ENCODE data around the gene SHANK3.

- TF ChIP-seq CTCF (IDR thresholded peaks at IDR 0.05; ENCODE audit: control extremely low read depth in 1 of 3, insufficient read depth in 1 of 3, low read depth in 1 of 3, low read length in 3 of 3) (no peak), TEAD4 (IDR thresholded peaks at IDR 0.05; ENCODE audit: low read depth, low read length) (no peak), RAD21 (IDR thresholded peaks at IDR 0.05 in 1 of 2, conservative IDR thresholded peaks at IDR 0.05 in 1 of 2; ENCODE audit: low read depth in 2 of 2, low read length in 2 of 2) (no peak), SRF (IDR thresholded peaks at IDR 0.05; ENCODE audit: low read depth, low read length) (no peak)
- TF ChIP-seq, protein P1, sequence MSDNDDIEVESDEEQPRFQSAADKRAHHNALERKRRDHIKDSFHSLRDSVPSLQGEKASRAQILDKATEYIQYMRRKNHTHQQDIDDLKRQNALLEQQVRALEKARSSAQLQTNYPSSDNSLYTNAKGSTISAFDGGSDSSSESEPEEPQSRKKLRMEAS (IDR thresholded peaks at IDR 0.05), result no peak
Measured at GRCh38 chr22:50673231-50674129, 857 bp downstream of the SHANK3 start.
